22Rv1 (cell line): ENCODE results near the gene LYPD1.

ENCODE experiments used
- CTCF ChIP-seq: fragments of 450-650 bp; IDR thresholded peaks from 2 replicates; pipeline ENCODE4 v1.5.1; 2017; ENCODE audit warnings: mild to moderate bottlenecking
- ZFX ChIP-seq: fragments of 450-650 bp; IDR thresholded peaks from 2 replicates; pipeline ENCODE4 v1.6.1; 2017; ENCODE audit warnings: antibody characterized with exemption, borderline replicate concordance

- no peak for TF ChIP-seq CTCF
- TF ChIP-seq ZFX, result no peak
These were observed 37.9 kb downstream of the LYPD1 start for GRCh38 chr2:132632000-132632649.
